Ascending aorta (tissue), 2 donors: Measurements from ENCODE around the gene PRDM2. TPM values are rescaled to one million over a fixed set of nuclear protein-coding genes. Genes with fewer than 3 reads are reported as not detected.

Experiments used
- DNase-seq, 2 donors: peaks; one replicate each; pipeline ENCODE4 v3.0.0-alpha.2; 2019; ENCODE audit warnings: low spot score in 2 of 2
- H3K27ac ChIP-seq, 2 donors: fragments of 200-600 bp; sonication (generic); one replicate each; pipeline ENCODE4 v1.5.1; 2016 to 2017; ENCODE audit warnings: mild to moderate bottlenecking in 1 of 2
- H3K27me3 ChIP-seq: fragments of 200-600 bp; sonication (generic); one replicate; pipeline ENCODE4 v1.5.1; 2017
- H3K36me3 ChIP-seq, 2 donors: fragments of 200-600 bp; sonication (generic); one replicate each; pipeline ENCODE4 v1.5.1; 2016
- H3K4me1 ChIP-seq, 2 donors: fragments of 200-600 bp; sonication (generic); one replicate each; pipeline ENCODE4 v1.5.1; 2016 to 2017; ENCODE audit warnings: mild to moderate bottlenecking in 1 of 2
- H3K4me3 ChIP-seq, 2 donors: fragments of 200-600 bp; sonication (generic); one replicate each; pipeline ENCODE4 v1.5.1; 2016 to 2017; ENCODE audit warnings: mild to moderate bottlenecking in 1 of 2
- H3K9me3 ChIP-seq, 2 donors: fragments of 200-600 bp; sonication (generic); one replicate each; pipeline ENCODE4 v1.5.1; 2016
- intact Hi-C: fragments of 100-400 bp; cut with DNase I; formaldehyde crosslinking; loops from one replicate; pipeline ENCODE4 v1.15.1; 2023
- total RNA-seq: library from RNA; depleted of rRNA; stranded (reverse); fragments of >200 nt; gene quantifications from one replicate; pipeline ENCODE4 v1.1.0, GENCODE V29; 2016
- TF ChIP-seq, protein P1 (sequence below), 3 experiments: fragments of 200-600 bp in 2 of 3; fragments of 450-650 bp in 1 of 3; sonication (generic) in 2 of 3; IDR thresholded peaks; one replicate each; pipeline ENCODE4 v1.5.1; 2016 to 2019; ENCODE audit warnings: antibody characterized with exemption in 3 of 3, mild to moderate bottlenecking in 1 of 3, moderate library complexity in 1 of 3

The PRDM2 gene
- total RNA-seq, 1 donor from 2014 or later, result 27.2 TPM

DNA sequence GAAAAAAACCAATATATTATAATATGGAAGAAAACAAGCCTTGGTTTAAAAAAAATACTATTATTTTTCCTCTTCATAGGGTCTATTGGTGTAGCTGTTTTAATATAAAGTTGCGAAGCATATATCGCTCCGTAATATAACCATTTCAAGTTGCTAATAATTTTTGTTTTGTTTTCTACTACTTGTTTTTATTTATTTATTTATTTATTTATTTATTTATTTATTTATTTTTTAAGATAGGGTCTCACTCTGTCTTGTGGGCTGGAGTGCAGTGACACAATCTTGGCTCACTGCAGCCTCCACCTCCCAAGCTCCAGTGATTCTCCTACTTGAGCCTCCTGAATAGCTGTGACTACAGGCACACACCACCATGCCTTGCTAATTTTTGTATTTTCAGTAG lies 46.4 kb downstream of the PRDM2 start:
- TF ChIP-seq, protein P1, sequence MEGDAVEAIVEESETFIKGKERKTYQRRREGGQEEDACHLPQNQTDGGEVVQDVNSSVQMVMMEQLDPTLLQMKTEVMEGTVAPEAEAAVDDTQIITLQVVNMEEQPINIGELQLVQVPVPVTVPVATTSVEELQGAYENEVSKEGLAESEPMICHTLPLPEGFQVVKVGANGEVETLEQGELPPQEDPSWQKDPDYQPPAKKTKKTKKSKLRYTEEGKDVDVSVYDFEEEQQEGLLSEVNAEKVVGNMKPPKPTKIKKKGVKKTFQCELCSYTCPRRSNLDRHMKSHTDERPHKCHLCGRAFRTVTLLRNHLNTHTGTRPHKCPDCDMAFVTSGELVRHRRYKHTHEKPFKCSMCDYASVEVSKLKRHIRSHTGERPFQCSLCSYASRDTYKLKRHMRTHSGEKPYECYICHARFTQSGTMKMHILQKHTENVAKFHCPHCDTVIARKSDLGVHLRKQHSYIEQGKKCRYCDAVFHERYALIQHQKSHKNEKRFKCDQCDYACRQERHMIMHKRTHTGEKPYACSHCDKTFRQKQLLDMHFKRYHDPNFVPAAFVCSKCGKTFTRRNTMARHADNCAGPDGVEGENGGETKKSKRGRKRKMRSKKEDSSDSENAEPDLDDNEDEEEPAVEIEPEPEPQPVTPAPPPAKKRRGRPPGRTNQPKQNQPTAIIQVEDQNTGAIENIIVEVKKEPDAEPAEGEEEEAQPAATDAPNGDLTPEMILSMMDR (IDR thresholded peaks at IDR 0.05), result no peak
- intact Hi-C loops, result no loop called here
- no peak for DNase-seq

DNA sequence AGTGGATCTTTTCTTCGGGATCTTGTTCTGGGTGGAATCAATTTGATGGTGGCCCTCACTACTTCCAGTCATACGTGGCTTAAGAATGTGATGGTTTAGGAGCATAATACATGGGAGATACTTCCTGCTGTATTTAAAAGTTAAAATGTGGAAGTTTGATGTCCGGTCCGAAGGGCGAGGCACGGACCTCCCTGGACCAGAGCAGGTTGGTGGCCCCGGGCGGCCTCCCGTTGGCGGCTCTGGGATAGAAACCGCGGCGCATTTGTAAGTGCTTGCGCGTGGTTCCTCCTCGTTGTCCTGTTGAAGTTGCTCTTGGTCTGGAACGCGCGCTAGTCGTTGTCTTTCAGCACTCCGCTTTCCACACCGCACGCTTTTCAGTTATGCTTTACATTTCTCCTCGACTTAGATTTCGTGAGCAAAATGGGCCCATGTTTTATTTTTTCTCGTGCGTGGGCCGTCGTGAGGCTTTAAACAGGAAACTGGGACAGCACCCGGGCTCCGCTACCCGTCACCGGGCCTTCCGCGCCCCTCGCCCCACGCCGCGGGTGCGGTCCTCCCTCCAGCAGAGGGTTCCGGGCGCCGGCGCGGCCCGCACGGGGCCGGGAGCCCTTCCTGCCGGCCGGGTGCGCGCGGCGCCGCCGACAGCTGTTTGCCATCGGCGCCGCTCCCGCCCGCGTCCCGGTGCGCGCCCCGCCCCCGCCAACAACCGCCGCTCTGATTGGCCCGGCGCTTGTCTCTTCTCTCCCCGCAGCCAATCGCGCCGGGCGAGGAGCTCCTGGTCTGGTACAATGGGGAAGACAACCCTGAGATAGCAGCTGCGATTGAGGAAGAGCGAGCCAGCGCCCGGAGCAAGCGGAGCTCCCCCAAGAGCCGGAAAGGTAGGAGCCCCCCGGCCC lies 48.9 kb downstream of the PRDM2 start:
- intact Hi-C loops, result loop anchor here (1.0 to 2.0 kb wide), 2 partner anchors 44 to 49 kb away; partner anchors contain the start of gene PRDM2

More for the DNA sequence above, 46.4 kb downstream of the PRDM2 start:
- Histone ChIP-seq H3K27ac (no peak overlapping the region), H3K4me1 (peaks cover 0 to 11% of the 10 kb centered on the region in 2 donors), H3K4me3 (no peak overlapping the region), H3K36me3 (no peaks in the 10 kb centered on the region), H3K27me3 (no peaks in the 10 kb centered on the region), H3K9me3 (no peaks in the 10 kb centered on the region)

DNA sequence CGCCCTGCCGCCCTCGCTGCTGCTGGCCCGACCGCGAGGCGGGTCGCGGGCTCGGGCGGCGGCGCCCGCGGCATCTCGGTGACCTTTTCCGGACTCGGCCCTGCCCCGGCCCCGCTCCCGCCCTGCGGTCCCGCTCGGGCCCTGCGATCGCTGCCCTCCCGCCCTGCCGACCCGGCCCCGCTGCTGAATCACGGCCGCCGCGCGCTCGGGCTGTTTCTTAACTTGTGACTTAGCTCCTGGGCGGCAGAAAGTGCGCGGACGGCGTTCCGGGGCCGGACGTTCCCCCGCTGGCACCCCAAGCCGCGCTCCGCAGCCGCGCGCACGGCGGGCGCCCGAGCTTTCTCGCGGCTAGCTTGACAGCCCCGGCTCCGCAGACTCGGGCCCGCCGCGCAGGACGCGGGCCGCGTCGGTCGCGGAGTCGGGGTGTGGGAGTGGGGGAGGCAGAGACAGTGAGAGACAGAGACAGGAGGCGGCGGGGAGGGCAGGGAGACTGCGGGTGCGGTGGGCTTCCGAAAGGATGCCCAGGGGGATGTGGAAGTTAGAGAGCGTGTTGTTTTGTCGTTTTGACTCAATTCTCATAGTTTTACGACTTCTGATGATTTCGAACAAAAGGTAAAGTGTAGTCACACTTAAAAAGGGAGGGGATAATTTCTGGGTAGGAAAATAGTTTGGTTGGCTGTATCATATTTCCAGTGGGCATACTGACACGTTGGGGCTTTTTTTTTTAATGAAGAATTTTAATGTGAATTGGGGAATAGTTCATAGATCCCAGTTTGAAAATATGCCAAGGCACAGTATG lies 49.8 kb downstream of the PRDM2 start:
- TF ChIP-seq, protein P1 (IDR thresholded peaks at IDR 0.05), result no peak
- DNase-seq, result peak in 1 of 2 donors; percentile 83
- H3K9me3 ChIP-seq, result no peaks in the 10 kb centered on the region
- peak overlapping the region; percentile 90 to 96 for H3K27ac ChIP-seq
- peaks cover 0 to 29% of the 10 kb centered on the region in 2 donors for H3K4me1 ChIP-seq
- no peaks in the 10 kb centered on the region for H3K27me3 ChIP-seq
- H3K36me3 ChIP-seq, result no peaks in the 10 kb centered on the region
- H3K4me3 ChIP-seq, result peak overlapping the region; percentile 72 to 94
- intact Hi-C loops, result loop anchor here (1.0 to 2.0 kb wide), 2 partner anchors 43 to 49 kb away; partner anchors contain the start of gene PRDM2

More for the DNA sequence above, 48.9 kb downstream of the PRDM2 start:
- Histone ChIP-seq H3K27me3 (no peaks in the 10 kb centered on the region), H3K4me3 (peak overlapping the region; percentile 72 to 94), H3K9me3 (no peaks in the 10 kb centered on the region), H3K36me3 (no peaks in the 10 kb centered on the region), H3K4me1 (peaks cover 0 to 25% of the 10 kb centered on the region in 2 donors), H3K27ac (peak overlapping the region; percentile 90 to 96)
- peak; percentile 95 to 99 for DNase-seq
- TF ChIP-seq, protein P1 (IDR thresholded peaks at IDR 0.05), result peak in 2 of 3 experiments; percentile 15 to 24

DNA sequence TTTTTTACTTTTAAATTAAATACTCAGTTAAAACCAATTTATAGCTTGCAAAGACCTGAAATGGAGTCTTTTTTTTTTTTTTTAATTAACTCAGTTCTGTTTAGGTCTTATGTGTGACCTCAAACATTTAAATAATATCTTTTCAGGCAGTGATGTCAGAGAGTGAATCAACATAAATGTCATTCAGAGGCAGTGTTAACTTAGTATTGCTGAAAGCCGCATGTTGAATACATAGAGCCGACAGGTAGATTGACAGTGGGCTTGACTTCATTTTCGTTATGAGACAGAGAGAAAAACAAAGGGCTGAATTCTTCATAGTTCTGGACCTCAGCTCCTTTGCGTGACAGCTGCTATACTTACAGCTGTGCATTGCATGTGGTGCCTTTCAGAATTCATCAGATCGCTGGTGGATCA lies 51.5 kb downstream of the PRDM2 start:
- Histone ChIP-seq H3K36me3 (no peaks in the 10 kb centered on the region), H3K4me3 (no peak overlapping the region), H3K4me1 (peaks cover 0 to 38% of the 10 kb centered on the region in 2 donors), H3K27ac (no peak overlapping the region), H3K9me3 (no peaks in the 10 kb centered on the region), H3K27me3 (no peaks in the 10 kb centered on the region)
- TF ChIP-seq, protein P1 (IDR thresholded peaks at IDR 0.05), result no peak
- intact Hi-C loops, result no loop called here
- DNase-seq, result no peak

DNA sequence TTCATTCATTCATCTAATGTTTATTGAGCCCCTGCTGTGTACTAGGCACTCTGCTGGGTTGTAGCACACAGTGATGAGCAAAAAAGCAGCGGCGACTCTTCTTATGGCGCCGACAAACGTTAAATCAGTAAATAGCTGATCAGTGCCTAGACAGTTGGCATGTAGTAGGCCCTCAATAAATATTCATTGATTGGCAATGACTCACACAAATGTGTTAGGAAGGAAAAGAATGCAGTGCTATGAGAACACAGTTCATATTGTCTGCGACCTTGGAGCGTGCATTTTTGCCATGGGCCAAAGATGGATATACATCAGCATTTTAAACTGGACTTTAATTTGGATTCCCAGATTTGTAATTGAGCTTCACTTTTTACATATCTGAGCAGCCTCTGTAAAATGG lies 52.0 kb downstream of the PRDM2 start:
- TF ChIP-seq, protein P1 (IDR thresholded peaks at IDR 0.05), result no peak
- H3K27ac ChIP-seq, result no peak overlapping the region
- H3K27me3 ChIP-seq, result no peaks in the 10 kb centered on the region
- intact Hi-C loops, result no loop called here
- H3K4me1 ChIP-seq, result peaks cover 0 to 43% of the 10 kb centered on the region in 2 donors
- no peak overlapping the region for H3K4me3 ChIP-seq
- no peak for DNase-seq
- H3K9me3 ChIP-seq, result no peaks in the 10 kb centered on the region
- no peaks in the 10 kb centered on the region for H3K36me3 ChIP-seq
